Measurements from ENCODE around the gene TMCO5A.

- no peak for TF ChIP-seq CTCF (conservative IDR thresholded peaks at IDR 0.05; ENCODE audit: low read length)
- no peak for TF ChIP-seq EZH2phosphoT487 (IDR thresholded peaks at IDR 0.05; ENCODE audit: borderline replicate concordance, low read depth, low read length)
Measured at GRCh38 chr15:37934340-37934739, at the start of gene TMCO5A.

All from OCI-LY7 (cell line).